Activated CD4-positive, CD25-positive, alpha-beta regulatory T cell treated with anti-CD3 and anti-CD28 coated beads, Interleukin-2, amount 50 U/mL, for 16 hours (primary cell): ENCODE data around the gene SSH2.
A peak's percentile ranks its signal among the peaks of the same experiment; 100 is the strongest.

Experiments used
- DNase-seq: peaks from one replicate; pipeline ENCODE4 v3.0.0-alpha.2; 2020; ENCODE audit warnings: low read depth, low spot score

Gene SSH2

GRCh38 chr17:29778956-29779811 lies 150.8 kb downstream of the SSH2 start:
- DNase-seq = peak; percentile 58

- DNase-seq = no peak
Measured at GRCh38 chr17:29777663-29778062, 152.4 kb downstream of the SSH2 start.

GRCh38 chr17:29776026-29776425 lies 154.0 kb downstream of the SSH2 start:
- no peak for DNase-seq

- no peak for DNase-seq
Measured at GRCh38 chr17:29772981-29773380, 157.0 kb downstream of the SSH2 start.

DNA sequence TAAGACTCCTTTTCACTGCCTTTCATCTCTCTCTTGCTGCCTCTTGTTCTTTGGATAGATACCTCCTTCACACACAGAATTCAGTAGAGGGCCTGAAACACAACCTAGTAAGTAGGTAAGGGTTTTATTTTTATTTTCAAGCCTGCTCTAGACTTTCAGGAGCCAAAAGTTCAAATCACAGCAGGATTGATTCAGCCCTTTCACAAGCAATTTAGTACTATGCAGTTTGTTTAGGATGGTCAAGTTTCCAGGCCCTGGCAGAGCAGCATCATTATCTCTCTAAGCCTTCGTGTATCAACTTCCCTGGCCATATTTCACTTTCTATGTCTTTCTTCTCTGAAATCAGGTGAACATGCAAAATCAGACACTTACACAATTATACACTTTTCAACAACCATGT lies 158.5 kb downstream of the SSH2 start:
- no peak for DNase-seq

- no peak for DNase-seq
Measured at GRCh38 chr17:29769225-29769624, 160.8 kb downstream of the SSH2 start.

- no peak for DNase-seq
Measured at GRCh38 chr17:29766796-29767327, 163.2 kb downstream of the SSH2 start.

DNA sequence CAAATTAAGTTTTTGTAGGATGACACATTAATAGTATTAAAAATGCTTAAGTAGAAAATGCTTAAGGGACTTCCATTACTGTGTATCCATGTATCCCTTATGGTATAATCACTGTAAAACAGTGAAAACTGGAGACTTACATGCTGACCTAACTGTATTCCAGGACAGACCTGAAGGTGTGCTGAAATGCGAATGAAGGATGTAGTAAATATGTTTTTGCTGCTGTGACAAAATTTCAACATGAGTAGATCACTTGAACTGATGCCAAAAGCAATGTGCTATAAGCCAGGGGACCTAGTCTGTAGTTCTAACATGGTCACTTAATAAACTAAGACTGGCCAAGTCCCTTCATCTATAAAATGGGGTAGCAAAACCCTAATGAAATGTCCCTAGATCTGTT lies 165.3 kb downstream of the SSH2 start:
- no peak for DNase-seq

GRCh38 chr17:29764217-29764616 lies 165.8 kb downstream of the SSH2 start:
- DNase-seq = no peak

DNA sequence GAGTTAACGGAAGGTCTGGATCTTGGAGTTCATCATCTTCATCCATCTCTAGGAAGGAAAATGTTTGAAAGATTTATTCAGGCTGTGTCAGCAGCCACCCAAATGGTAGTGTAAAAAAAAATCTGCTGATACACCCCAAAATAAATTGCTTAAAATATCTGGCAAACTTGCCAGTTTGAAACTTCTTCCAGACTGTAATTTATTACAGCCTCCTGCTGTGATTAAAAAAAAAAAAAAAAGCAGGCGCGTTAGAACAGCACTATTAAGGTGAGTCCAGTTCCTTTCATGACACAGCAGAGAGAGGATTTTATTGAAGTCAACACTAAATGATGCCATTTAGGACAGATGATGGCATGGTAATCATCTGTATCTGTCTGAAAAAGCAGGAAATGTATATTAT lies 166.8 kb downstream of the SSH2 start:
- no peak for DNase-seq

DNA sequence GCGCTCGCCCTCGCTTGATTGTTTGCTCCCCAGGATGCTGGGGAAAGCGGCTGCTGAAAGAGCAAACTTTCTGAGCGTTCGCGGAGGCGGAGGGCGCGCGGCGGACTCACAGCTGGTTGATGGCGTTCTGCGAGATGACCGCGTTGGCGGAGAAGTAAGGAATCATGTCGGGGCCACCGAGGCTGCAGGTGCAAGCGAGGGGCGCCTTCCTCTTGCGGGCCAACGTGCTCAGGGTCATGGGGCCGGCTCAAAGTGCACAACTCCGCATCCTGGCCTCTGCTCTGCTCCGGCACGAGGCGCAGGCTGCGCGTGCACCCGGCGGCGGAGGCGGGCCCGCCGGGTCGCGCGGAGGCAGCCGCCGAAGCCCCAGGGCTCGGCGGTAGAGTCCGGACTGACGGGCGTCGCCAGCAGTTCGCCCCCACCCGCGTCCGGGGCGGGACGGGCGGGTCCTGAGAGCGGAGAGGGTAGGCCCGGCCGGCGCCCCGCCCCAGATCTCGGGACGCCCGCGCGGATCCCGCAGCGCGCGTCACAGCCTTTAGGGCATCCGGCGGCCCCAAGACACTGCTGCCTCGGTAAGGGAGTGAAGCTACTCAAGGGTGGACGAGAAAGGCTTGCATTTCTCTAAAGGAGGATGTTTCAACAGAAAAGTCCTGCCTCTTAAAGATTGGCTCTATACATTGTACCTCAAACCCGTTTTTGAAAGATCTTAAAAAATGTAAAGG lies 168.8 kb downstream of the SSH2 start:
- peak; percentile 80 for DNase-seq

- peak; percentile 13 for DNase-seq
Measured at GRCh38 chr17:29760279-29761039, 169.6 kb downstream of the SSH2 start.

GRCh38 chr17:29758255-29758654 lies 171.8 kb downstream of the SSH2 start:
- DNase-seq = no peak

GRCh38 chr17:29757788-29758187 lies 172.2 kb downstream of the SSH2 start:
- DNase-seq = no peak

GRCh38 chr17:29753845-29754439 lies 176.1 kb downstream of the SSH2 start:
- DNase-seq = no peak

- DNase-seq = no peak
Measured at GRCh38 chr17:29749045-29749825, 180.8 kb downstream of the SSH2 start.

- no peak for DNase-seq
Measured at GRCh38 chr17:29748400-29748799, 181.6 kb downstream of the SSH2 start.

DNA sequence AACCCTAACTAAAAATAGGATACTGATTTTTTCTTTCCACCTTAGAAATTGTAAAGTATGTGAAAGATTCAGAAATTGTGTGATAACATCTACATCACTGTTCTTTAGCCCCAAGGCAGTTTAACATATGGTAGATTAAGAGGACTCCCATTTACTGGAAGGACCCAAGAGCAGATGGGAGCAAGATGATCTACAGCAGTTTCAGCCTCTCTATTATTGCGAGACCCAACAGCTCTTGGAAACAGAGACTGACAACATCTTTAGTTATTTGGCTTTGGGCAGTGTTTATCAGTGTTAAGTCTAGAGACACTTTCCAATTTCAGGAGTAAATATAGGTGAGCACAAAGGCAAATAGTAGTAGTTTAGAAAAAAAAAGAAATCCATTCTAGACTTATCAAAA lies 182.4 kb downstream of the SSH2 start:
- DNase-seq = no peak

DNA sequence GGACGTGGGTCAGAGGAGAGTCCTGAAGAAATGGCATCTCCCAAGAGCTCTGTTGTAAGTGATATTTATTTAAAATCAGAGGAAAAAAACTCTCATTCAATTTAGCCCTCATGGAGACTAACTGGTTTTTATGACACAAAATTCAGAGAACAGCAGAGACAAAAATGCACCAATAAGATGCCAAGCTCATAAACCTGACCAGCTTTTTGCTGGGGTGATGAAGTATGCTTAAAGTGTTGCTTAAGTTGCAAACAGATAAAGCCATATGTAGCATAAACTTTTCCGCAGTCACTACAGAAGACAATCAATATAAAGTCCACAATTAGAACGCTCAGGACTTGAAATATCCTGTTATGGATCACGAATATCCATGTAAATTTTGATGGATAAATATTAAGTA lies 183.4 kb downstream of the SSH2 start:
- no peak for DNase-seq

GRCh38 chr17:29744121-29744520 lies 185.9 kb downstream of the SSH2 start:
- DNase-seq = no peak

- DNase-seq = no peak
Measured at GRCh38 chr17:29742210-29742513, 187.9 kb downstream of the SSH2 start.
